Skeletal muscle satellite cell (primary cell): Measurements from ENCODE around the gene PPM1H. TPM values are rescaled to one million over a fixed set of nuclear protein-coding genes. Genes with fewer than 3 reads are reported as not detected.
"Not testable (repeated sequence)": the region's sequence is repeated elsewhere in the genome, so short reads cannot be mapped to it uniquely, and the experiment has no call there.

Experiments used
- H3K27me3 ChIP-seq: 2 replicates; pipeline ENCODE4 v1.7.0; 2013; ENCODE audit warnings: low read length; ENCODE audit not compliant: control insufficient read depth, insufficient read depth
- H3K36me3 ChIP-seq: 2 replicates; pipeline ENCODE4 v1.7.0; 2013; ENCODE audit warnings: mild to moderate bottlenecking, control low read depth, low read length; ENCODE audit not compliant: insufficient read depth
- H3K4me1 ChIP-seq: 2 replicates; pipeline ENCODE4 v1.7.0; 2013; ENCODE audit warnings: low read length; ENCODE audit not compliant: control insufficient read depth, insufficient read depth
- H3K4me2 ChIP-seq: 2 replicates; pipeline ENCODE4 v1.7.0; 2013; ENCODE audit warnings: mild to moderate bottlenecking, low read length
- H3K4me3 ChIP-seq: 2 replicates; pipeline ENCODE4 v1.7.0; 2013; ENCODE audit warnings: low read length
- H3K9ac ChIP-seq: 2 replicates; pipeline ENCODE4 v1.7.0; 2013; ENCODE audit warnings: mild to moderate bottlenecking, low read depth, low read length, moderate library complexity
- H3K9me3 ChIP-seq: replicated peaks from 2 replicates; pipeline ENCODE4 v1.7.0; 2013; ENCODE audit warnings: mild to moderate bottlenecking, control low read depth, low read length
- total RNA-seq: library from RNA; depleted of rRNA; stranded (reverse); fragments of >200 nt; gene quantifications from 2 replicates; pipeline ENCODE4 v1.2.3, GENCODE V29; 2012; rRNA removed

PPM1H gene
- 0.22 and 0.25 TPM in 2 replicates for total RNA-seq

- Histone ChIP-seq H3K4me1 (peaks cover 11% of the 10 kb centered on the region), H3K4me3 (peak within 1 kb of the TSS; percentile 81), H3K4me2 (peak within 1 kb of the TSS; percentile 96), H3K9me3 (no peaks in the 10 kb centered on the region), H3K9ac (peak within 1 kb of the TSS; percentile 72), H3K36me3 (no peaks in the 10 kb centered on the region), H3K27me3 (no peaks in the 10 kb centered on the region)
Observed at GRCh38 chr12:62934799-62935674, at the start of gene PPM1H. Gene PPM1H, minus strand, starts transcription at chr12:62935150. Its CDS starts 414 bp downstream, at chr12:62934736.

DNA sequence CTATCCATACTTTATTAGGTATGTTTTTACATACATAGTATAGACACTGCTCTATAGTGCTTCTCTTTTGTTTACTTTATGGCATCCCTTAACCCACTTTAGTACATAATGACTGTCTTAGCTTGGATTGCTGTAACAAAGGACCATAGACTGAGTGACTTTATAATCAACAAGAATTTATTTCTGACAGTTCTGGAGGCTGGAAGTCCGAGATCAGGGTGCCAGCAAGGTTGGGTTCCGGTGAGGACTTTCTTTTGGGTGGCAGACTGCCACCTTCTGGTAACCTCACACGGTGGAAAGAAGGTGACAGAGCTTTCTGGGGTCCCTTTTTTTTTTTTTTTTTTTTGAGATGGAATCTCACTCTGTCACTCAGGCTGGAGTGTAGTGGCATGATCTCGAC is 48.6 kb upstream of the PPM1H start:
- Histone ChIP-seq H3K27me3 (no peaks in the 10 kb centered on the region), H3K9me3 (no peaks in the 10 kb centered on the region), H3K4me1 (no peaks in the 10 kb centered on the region), H3K4me3 (no peak overlapping the region), H3K9ac (no peak overlapping the region), H3K36me3 (no peaks in the 10 kb centered on the region), H3K4me2 (no peak overlapping the region)

- no peaks in the 10 kb centered on the region for H3K27me3 ChIP-seq
- H3K36me3 ChIP-seq, result no peaks in the 10 kb centered on the region
- no peak overlapping the region for H3K9ac ChIP-seq
- no peak overlapping the region for H3K4me2 ChIP-seq
- no peak overlapping the region for H3K4me3 ChIP-seq
- no peaks in the 10 kb centered on the region for H3K4me1 ChIP-seq
- H3K9me3 ChIP-seq, result no peaks in the 10 kb centered on the region
Observed at GRCh38 chr12:62978768-62979167, 43.8 kb upstream of the PPM1H start.

DNA sequence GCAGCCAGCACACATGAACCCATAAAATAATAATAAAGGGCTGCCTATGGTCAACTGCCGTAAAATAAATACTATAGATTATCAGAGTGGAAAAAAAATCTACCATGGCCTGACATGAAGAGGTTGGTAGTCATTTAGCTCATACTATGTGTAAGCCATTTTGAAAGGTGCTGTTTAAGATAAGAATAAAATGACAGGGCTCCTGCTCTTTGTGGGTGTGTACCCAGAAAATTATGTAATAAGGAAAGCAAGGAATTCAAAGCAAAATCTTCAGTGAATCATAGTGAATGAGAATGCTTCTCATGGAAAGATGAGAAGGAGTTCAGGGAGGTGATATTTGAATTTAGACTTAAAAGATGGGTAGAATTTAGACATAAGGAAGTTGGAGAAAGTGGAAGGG is 42.9 kb upstream of the PPM1H start:
- Histone ChIP-seq H3K4me1 (no peaks in the 10 kb centered on the region), H3K9ac (no peak overlapping the region), H3K4me3 (no peak overlapping the region), H3K9me3 (no peaks in the 10 kb centered on the region), H3K36me3 (no peaks in the 10 kb centered on the region), H3K4me2 (no peak overlapping the region), H3K27me3 (no peaks in the 10 kb centered on the region)

GRCh38 chr12:62977418-62977817 is 42.5 kb upstream of the PPM1H start:
- H3K36me3 ChIP-seq, result no peaks in the 10 kb centered on the region
- no peaks in the 10 kb centered on the region for H3K27me3 ChIP-seq
- H3K4me3 ChIP-seq, result no peak overlapping the region
- H3K4me1 ChIP-seq, result no peaks in the 10 kb centered on the region
- H3K9ac ChIP-seq, result no peak overlapping the region
- no peaks in the 10 kb centered on the region for H3K9me3 ChIP-seq
- H3K4me2 ChIP-seq, result no peak overlapping the region

GRCh38 chr12:62976110-62976662 is 41.2 kb upstream of the PPM1H start:
- Histone ChIP-seq H3K36me3 (no peaks in the 10 kb centered on the region), H3K9me3 (no peaks in the 10 kb centered on the region), H3K27me3 (no peaks in the 10 kb centered on the region), H3K4me3 (no peak overlapping the region), H3K9ac (no peak overlapping the region), H3K4me2 (no peak overlapping the region), H3K4me1 (no peaks in the 10 kb centered on the region)

DNA sequence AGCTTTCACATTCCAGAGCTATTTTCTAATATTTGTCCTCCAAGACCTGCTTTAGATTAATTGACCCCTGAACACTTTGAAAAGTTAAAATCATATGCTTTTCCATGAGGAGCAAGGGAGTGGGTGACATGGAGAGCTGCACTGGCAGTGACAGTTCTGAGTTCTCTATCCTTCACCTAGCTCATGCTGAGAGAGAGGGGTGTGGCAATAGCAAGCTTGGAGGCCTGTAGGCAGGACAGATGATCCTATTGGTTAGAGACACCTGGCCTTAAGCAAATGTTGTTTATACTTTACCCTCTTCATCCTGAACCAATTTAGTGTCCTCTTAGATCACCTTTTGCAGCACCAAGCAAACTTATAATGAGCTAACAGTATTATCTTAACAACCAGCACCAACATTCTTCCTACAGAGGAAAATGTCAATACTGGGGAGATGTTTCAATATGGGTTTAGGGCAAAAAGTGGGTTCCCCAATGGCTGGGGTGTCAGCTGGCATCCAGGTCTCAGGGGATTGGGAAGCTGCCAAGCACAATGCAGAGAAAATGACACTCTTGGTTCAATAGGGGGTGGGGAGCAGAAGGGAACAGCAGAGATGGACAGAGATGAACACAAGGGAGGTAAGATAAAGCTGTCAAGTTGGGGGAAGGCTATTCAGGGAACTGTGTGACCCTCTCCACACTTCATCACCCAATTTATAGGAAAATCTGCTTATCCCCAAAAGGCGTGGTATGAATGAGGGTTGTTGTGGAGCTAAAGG is 37.0 kb upstream of the PPM1H start:
- Histone ChIP-seq H3K36me3 (no peaks in the 10 kb centered on the region), H3K9me3 (no peaks in the 10 kb centered on the region), H3K4me3 (no peak overlapping the region), H3K4me2 (no peak overlapping the region), H3K4me1 (no peaks in the 10 kb centered on the region), H3K9ac (no peak overlapping the region), H3K27me3 (no peaks in the 10 kb centered on the region)

DNA sequence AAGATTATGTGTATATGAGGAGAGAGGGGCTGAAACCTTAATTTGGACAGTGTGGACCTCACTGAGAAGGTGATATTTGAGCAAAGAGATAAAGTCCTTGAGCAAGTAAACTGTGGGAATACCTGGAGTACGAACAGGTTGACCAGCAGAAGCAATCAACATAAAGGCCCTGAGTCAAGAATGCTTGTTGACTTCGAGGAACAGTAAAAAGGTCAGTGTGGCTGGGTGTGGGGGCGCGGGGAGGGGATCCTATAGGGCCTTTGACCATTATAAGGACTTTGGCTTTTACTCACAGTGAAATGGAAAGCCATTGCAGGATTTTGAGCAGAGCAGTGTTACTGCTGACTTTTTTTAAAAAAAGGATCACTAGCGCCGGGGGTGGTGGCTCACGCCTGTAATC is 34.7 kb upstream of the PPM1H start:
- H3K27me3 ChIP-seq, result no peaks in the 10 kb centered on the region
- no peaks in the 10 kb centered on the region for H3K9me3 ChIP-seq
- no peak overlapping the region for H3K4me3 ChIP-seq
- H3K4me2 ChIP-seq, result no peak overlapping the region
- no peak overlapping the region for H3K9ac ChIP-seq
- no peaks in the 10 kb centered on the region for H3K36me3 ChIP-seq
- no peaks in the 10 kb centered on the region for H3K4me1 ChIP-seq

DNA sequence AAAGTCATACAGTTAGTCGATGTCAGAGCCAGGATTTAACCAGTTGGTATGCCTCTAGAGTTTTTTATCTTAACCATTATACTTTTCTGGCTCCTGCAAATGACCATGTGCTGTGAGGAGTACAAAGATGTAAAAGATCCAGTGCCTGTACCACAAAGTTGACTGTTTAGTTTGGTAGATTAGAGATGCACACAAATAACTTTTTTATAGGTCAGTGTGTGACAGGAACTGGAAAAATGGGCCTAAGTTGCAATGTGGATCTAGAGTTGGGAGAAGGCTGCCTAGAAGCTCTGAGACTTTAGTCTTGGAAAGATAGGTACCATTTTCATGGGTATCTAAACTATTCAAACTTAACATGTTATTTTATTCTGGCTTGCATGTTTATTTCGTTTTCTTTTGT is 32.8 kb upstream of the PPM1H start:
- Histone ChIP-seq H3K9ac (no peak overlapping the region), H3K4me3 (no peak overlapping the region), H3K27me3 (no peaks in the 10 kb centered on the region), H3K9me3 (no peaks in the 10 kb centered on the region), H3K4me2 (no peak overlapping the region), H3K4me1 (no peaks in the 10 kb centered on the region), H3K36me3 (no peaks in the 10 kb centered on the region)

GRCh38 chr12:62966990-62967506 is 32.1 kb upstream of the PPM1H start:
- Histone ChIP-seq H3K4me3 (no peak overlapping the region), H3K27me3 (no peaks in the 10 kb centered on the region), H3K9me3 (no peaks in the 10 kb centered on the region), H3K9ac (no peak overlapping the region), H3K36me3 (no peaks in the 10 kb centered on the region), H3K4me2 (no peak overlapping the region), H3K4me1 (no peaks in the 10 kb centered on the region)

DNA sequence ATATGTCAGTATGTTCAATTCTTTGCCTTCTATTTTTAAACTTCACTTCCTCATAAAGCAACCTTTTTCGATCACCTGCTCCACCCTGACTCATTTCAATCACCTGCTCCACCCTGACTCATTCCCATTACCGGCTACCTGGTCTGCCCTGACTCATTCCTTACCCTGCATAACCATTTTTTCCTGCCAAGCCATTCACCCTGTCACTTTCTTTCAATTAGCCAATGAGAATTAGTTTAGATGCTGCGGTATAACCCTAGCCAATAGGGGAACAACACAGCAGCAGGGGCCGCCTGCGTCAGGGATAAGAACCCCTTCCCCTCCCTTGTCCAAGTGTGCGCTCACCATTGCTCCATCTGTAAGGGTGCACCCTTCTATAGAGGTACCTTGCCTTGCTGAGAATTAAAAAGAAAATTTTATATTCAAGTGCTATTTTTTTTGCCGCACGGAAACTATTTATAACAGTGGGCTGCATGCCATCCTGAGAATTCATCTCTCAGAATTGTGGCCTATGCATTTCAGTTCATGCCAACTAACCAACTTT is 31.6 kb upstream of the PPM1H start:
- not testable (repeated sequence) for H3K4me1 ChIP-seq, H3K36me3 ChIP-seq

More for the DNA sequence above, 31.6 kb upstream of the PPM1H start:
- H3K9ac ChIP-seq, H3K4me2 ChIP-seq, H3K27me3 ChIP-seq, H3K9me3 ChIP-seq, H3K4me3 ChIP-seq: not testable (repeated sequence)
